Mammary epithelial cell (primary cell): ENCODE measurements around the gene CCT5.

Experiments used
- CTCF ChIP-seq, 2 donors: IDR thresholded peaks in 1 of 2; conservative IDR thresholded peaks in 1 of 2; 2 replicates each; pipeline ENCODE4 v1.5.1; 2011 to 2012; ENCODE audit warnings: inconsistent platforms in 2 of 2, low read length in 2 of 2, mild to moderate bottlenecking in 2 of 2, control low read depth in 1 of 2, low read depth in 1 of 2; ENCODE audit not compliant: insufficient read depth in 1 of 2; ENCODE audit errors: extremely low read depth in 1 of 2
- EZH2 ChIP-seq: IDR thresholded peaks from 2 replicates; pipeline ENCODE4 v1.6.1; 2012; ENCODE audit warnings: low read length, inconsistent platforms, borderline replicate concordance

- TF ChIP-seq CTCF (conservative IDR thresholded peaks at IDR 0.05 in 1 of 2, IDR thresholded peaks at IDR 0.05 in 1 of 2; ENCODE audit: extremely low read depth in 1 of 2, insufficient read depth in 1 of 2, low read depth in 1 of 2, low read length in 2 of 2) (no peak), EZH2 (no peak)
Measured at GRCh38 chr5:10266137-10266536, 16.1 kb downstream of the CCT5 start.
